Measurements from ENCODE around the gene CTBP1. TPM values are rescaled to one million over a fixed set of nuclear protein-coding genes. Genes with fewer than 3 reads are reported as not detected.

CTBP1 gene
- total and polyA plus RNA-seq, 2 of the 8 experiments (the other 6 are each of a cell fraction or from before 2014, with no cell fraction given): 128 to 185 TPM

- no peak for TF ChIP-seq CBX8 (IDR thresholded peaks at IDR 0.05; ENCODE audit: borderline replicate concordance, low read depth, low read length)
- TF ChIP-seq RFX5 (IDR thresholded peaks at IDR 0.05; ENCODE audit: borderline replicate concordance, low read depth, low read length): no peak
- TF ChIP-seq PHF8 (conservative IDR thresholded peaks at IDR 0.05; ENCODE audit: low read depth, low read length): no peak
- TF ChIP-seq CHD2 (IDR thresholded peaks at IDR 0.05; ENCODE audit: low read length): no peak
- no peak for TF ChIP-seq KDM5A (IDR thresholded peaks at IDR 0.05; ENCODE audit: low read length)
- TF ChIP-seq TAF7 (optimal IDR thresholded peaks at IDR 0.05; ENCODE audit: borderline replicate concordance, low read depth, low read length): no peak
- TF ChIP-seq ZNF274 (IDR thresholded peaks at IDR 0.05; ENCODE audit: borderline replicate concordance, extremely low read depth, low read length): no peak
- no peak for TF ChIP-seq CTBP2 (IDR thresholded peaks at IDR 0.05; ENCODE audit: borderline replicate concordance, insufficient read depth, insufficient read length, low read length)
- TF ChIP-seq, protein P1, sequence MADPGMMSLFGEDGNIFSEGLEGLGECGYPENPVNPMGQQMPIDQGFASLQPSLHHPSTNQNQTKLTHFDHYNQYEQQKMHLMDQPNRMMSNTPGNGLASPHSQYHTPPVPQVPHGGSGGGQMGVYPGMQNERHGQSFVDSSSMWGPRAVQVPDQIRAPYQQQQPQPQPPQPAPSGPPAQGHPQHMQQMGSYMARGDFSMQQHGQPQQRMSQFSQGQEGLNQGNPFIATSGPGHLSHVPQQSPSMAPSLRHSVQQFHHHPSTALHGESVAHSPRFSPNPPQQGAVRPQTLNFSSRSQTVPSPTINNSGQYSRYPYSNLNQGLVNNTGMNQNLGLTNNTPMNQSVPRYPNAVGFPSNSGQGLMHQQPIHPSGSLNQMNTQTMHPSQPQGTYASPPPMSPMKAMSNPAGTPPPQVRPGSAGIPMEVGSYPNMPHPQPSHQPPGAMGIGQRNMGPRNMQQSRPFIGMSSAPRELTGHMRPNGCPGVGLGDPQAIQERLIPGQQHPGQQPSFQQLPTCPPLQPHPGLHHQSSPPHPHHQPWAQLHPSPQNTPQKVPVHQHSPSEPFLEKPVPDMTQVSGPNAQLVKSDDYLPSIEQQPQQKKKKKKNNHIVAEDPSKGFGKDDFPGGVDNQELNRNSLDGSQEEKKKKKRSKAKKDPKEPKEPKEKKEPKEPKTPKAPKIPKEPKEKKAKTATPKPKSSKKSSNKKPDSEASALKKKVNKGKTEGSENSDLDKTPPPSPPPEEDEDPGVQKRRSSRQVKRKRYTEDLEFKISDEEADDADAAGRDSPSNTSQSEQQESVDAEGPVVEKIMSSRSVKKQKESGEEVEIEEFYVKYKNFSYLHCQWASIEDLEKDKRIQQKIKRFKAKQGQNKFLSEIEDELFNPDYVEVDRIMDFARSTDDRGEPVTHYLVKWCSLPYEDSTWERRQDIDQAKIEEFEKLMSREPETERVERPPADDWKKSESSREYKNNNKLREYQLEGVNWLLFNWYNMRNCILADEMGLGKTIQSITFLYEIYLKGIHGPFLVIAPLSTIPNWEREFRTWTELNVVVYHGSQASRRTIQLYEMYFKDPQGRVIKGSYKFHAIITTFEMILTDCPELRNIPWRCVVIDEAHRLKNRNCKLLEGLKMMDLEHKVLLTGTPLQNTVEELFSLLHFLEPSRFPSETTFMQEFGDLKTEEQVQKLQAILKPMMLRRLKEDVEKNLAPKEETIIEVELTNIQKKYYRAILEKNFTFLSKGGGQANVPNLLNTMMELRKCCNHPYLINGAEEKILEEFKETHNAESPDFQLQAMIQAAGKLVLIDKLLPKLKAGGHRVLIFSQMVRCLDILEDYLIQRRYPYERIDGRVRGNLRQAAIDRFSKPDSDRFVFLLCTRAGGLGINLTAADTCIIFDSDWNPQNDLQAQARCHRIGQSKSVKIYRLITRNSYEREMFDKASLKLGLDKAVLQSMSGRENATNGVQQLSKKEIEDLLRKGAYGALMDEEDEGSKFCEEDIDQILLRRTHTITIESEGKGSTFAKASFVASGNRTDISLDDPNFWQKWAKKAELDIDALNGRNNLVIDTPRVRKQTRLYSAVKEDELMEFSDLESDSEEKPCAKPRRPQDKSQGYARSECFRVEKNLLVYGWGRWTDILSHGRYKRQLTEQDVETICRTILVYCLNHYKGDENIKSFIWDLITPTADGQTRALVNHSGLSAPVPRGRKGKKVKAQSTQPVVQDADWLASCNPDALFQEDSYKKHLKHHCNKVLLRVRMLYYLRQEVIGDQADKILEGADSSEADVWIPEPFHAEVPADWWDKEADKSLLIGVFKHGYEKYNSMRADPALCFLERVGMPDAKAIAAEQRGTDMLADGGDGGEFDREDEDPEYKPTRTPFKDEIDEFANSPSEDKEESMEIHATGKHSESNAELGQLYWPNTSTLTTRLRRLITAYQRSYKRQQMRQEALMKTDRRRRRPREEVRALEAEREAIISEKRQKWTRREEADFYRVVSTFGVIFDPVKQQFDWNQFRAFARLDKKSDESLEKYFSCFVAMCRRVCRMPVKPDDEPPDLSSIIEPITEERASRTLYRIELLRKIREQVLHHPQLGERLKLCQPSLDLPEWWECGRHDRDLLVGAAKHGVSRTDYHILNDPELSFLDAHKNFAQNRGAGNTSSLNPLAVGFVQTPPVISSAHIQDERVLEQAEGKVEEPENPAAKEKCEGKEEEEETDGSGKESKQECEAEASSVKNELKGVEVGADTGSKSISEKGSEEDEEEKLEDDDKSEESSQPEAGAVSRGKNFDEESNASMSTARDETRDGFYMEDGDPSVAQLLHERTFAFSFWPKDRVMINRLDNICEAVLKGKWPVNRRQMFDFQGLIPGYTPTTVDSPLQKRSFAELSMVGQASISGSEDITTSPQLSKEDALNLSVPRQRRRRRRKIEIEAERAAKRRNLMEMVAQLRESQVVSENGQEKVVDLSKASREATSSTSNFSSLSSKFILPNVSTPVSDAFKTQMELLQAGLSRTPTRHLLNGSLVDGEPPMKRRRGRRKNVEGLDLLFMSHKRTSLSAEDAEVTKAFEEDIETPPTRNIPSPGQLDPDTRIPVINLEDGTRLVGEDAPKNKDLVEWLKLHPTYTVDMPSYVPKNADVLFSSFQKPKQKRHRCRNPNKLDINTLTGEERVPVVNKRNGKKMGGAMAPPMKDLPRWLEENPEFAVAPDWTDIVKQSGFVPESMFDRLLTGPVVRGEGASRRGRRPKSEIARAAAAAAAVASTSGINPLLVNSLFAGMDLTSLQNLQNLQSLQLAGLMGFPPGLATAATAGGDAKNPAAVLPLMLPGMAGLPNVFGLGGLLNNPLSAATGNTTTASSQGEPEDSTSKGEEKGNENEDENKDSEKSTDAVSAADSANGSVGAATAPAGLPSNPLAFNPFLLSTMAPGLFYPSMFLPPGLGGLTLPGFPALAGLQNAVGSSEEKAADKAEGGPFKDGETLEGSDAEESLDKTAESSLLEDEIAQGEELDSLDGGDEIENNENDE (IDR thresholded peaks at IDR 0.05; ENCODE audit: insufficient replicate concordance, low read length): no peak
These were observed 73.8 kb downstream of the CTBP1 start (continued) for GRCh38 chr4:1174941-1175634.
